Mucosa of stomach (tissue), 1 donor: ENCODE results near the gene STH.

Experiments
- H3K27me3 ChIP-seq: one replicate; pipeline ENCODE4 v1.7.0; 2013; ENCODE audit warnings: mild to moderate bottlenecking, low read length; ENCODE audit not compliant: control insufficient read depth, insufficient read depth
- H3K36me3 ChIP-seq: one replicate; pipeline ENCODE4 v1.7.0; 2013; ENCODE audit warnings: low read length; ENCODE audit not compliant: control insufficient read depth, insufficient read depth
- H3K4me1 ChIP-seq: one replicate; pipeline ENCODE4 v1.7.0; 2013; ENCODE audit warnings: mild to moderate bottlenecking, low read length; ENCODE audit not compliant: control insufficient read depth, insufficient read depth
- H3K4me3 ChIP-seq: one replicate; pipeline ENCODE4 v1.7.0; 2013; ENCODE audit warnings: low read length
- H3K9ac ChIP-seq: one replicate; pipeline ENCODE4 v1.7.0; 2013; ENCODE audit warnings: mild to moderate bottlenecking, low read length, moderate library complexity
- H3K9me3 ChIP-seq: one replicate; pipeline ENCODE4 v1.7.0; 2013; ENCODE audit warnings: mild to moderate bottlenecking, low read length, moderate library complexity; ENCODE audit not compliant: control insufficient read depth
- donor health status: Pancreatic carcinoma.

The STH gene

DNA sequence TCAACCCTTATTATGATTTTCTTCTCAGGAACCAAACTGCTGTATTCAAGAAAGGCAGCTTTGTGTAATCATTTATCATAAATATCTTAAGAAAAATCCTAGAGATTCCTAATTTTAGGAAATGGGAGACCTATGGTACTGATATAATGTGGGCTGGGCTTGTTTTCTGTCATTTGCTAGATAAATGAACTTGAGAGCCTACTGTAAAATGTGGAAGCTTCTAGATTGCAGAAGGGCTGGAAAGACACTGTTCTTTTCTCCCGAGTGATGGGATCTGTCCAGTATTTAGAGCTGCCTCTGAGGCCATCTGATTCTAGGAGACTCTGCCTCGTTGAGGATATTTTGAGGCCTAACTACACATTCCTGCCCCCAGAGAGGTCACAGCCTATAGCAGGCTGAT lies 19.9 kb upstream of the STH start:
- no peaks in the 10 kb centered on the region for H3K36me3 ChIP-seq
- H3K4me1 ChIP-seq, result no peaks in the 10 kb centered on the region
- peaks cover 7% of the 10 kb centered on the region for H3K27me3 ChIP-seq
- H3K9ac ChIP-seq, result no peak overlapping the region
- H3K4me3 ChIP-seq, result no peak overlapping the region
- H3K9me3 ChIP-seq, result no peaks in the 10 kb centered on the region

DNA sequence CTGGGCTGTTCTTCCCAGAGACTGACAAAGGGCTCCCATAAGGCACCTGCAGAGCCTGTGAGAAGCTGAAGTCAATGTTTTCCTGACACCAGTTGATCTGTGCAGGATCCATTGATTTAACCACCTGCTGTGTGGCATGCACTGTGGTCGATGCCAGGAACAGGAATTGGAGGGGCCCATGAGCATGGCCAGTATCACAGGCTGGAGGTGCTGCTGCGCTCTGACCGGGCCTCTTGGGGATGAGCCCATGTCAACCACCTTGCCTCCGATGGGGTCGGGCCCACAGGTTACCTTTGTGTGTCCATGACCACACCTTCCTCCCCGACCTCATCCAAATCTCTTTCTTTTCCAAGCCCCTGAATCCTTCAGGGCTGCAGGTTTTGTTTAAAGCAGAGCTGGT lies 18.2 kb upstream of the STH start:
- Histone ChIP-seq H3K9me3 (no peaks in the 10 kb centered on the region), H3K36me3 (no peaks in the 10 kb centered on the region), H3K9ac (no peak overlapping the region), H3K4me1 (no peaks in the 10 kb centered on the region), H3K27me3 (peaks cover 7% of the 10 kb centered on the region), H3K4me3 (no peak overlapping the region)

- Histone ChIP-seq H3K9ac (no peak overlapping the region), H3K36me3 (no peaks in the 10 kb centered on the region), H3K27me3 (peaks cover 7% of the 10 kb centered on the region), H3K9me3 (no peaks in the 10 kb centered on the region), H3K4me1 (no peaks in the 10 kb centered on the region), H3K4me3 (no peak overlapping the region)
Observed at GRCh38 chr17:45981306-45981705, 17.7 kb upstream of the STH start.

DNA sequence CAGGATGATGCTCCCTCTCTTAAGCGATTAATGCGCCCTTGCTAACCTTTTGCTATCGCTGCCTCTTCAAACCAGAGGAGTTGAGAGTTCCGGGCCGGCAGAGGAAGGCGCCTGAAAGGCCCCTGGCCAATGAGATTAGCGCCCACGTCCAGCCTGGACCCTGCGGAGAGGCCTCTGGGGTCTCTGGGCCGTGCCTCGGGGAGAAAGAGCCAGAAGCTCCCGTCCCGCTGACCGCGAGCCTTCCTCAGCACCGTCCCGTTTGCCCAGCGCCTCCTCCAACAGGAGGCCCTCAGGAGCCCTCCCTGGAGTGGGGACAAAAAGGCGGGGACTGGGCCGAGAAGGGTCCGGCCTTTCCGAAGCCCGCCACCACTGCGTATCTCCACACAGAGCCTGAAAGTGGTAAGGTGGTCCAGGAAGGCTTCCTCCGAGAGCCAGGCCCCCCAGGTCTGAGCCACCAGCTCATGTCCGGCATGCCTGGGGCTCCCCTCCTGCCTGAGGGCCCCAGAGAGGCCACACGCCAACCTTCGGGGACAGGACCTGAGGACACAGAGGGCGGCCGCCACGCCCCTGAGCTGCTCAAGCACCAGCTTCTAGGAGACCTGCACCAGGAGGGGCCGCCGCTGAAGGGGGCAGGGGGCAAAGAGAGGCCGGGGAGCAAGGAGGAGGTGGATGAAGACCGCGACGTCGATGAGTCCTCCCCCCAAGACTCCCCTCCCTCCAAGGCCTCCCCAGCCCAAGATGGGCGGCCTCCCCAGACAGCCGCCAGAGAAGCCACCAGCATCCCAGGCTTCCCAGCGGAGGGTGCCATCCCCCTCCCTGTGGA lies 16.0 kb upstream of the STH start:
- peaks cover 3% of the 10 kb centered on the region for H3K27me3 ChIP-seq
- no peaks in the 10 kb centered on the region for H3K4me1 ChIP-seq
- H3K4me3 ChIP-seq, result no peak overlapping the region
- H3K9me3 ChIP-seq, result no peaks in the 10 kb centered on the region
- no peak overlapping the region for H3K9ac ChIP-seq
- H3K36me3 ChIP-seq, result no peaks in the 10 kb centered on the region

- no peaks in the 10 kb centered on the region for H3K4me1 ChIP-seq
- H3K4me3 ChIP-seq, result no peak overlapping the region
- H3K9ac ChIP-seq, result no peak overlapping the region
- no peaks in the 10 kb centered on the region for H3K36me3 ChIP-seq
- no peaks in the 10 kb centered on the region for H3K9me3 ChIP-seq
- H3K27me3 ChIP-seq, result peaks cover 3% of the 10 kb centered on the region
Observed at GRCh38 chr17:45983614-45984310, 15.3 kb upstream of the STH start.

DNA sequence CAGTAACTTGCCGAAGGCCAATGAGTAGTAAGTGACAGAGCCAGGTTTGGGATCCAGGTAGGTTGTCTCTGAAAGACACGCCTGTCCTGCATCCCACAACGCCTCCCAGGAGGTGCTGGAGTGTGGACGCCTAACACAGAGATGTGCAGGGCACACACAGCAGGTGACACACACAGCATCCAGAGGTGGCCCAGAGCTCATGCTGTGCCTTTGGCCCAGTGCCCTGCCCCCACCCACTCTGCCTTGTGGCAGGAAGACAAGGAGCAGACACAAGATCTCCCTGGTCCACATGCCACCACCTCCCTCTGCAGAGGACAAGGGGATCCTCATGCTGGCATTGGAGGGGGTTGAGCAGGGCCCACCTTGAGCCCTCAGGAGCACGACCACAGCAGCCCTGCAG lies 14.7 kb upstream of the STH start:
- Histone ChIP-seq H3K27me3 (peaks cover 3% of the 10 kb centered on the region), H3K4me1 (no peaks in the 10 kb centered on the region), H3K4me3 (no peak overlapping the region), H3K9me3 (no peaks in the 10 kb centered on the region), H3K36me3 (no peaks in the 10 kb centered on the region), H3K9ac (no peak overlapping the region)

- Histone ChIP-seq H3K36me3 (no peaks in the 10 kb centered on the region), H3K9me3 (no peaks in the 10 kb centered on the region), H3K4me1 (no peaks in the 10 kb centered on the region), H3K27me3 (peaks cover 3% of the 10 kb centered on the region), H3K9ac (no peak overlapping the region), H3K4me3 (no peak overlapping the region)
Observed at GRCh38 chr17:45985447-45985846, 13.6 kb upstream of the STH start.

DNA sequence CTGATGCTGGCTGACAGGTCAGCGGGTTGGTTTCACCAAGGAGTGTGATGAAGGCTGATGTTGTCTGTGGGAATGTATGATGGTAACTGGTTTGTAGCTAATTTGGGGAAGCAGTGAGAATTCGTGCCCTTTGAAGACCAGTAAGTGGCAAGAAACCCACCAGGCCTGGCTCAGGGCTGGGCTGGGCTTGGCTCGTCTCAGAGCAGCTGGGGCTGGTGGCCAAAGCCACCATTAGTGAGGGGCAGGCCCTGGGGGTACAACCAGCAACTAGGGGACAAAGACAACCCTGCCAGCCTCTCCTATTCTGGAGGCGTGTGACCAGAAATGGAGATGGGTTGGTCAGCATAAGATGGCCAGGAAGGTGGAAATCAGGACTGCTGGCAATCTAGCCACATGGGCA lies 13.0 kb upstream of the STH start:
- H3K4me1 ChIP-seq, result no peaks in the 10 kb centered on the region
- H3K4me3 ChIP-seq, result no peak overlapping the region
- H3K36me3 ChIP-seq, result no peaks in the 10 kb centered on the region
- no peak overlapping the region for H3K9ac ChIP-seq
- H3K9me3 ChIP-seq, result no peaks in the 10 kb centered on the region
- no peaks in the 10 kb centered on the region for H3K27me3 ChIP-seq

- Histone ChIP-seq H3K9me3 (no peaks in the 10 kb centered on the region), H3K9ac (no peak overlapping the region), H3K36me3 (no peaks in the 10 kb centered on the region), H3K4me3 (no peak overlapping the region), H3K27me3 (no peaks in the 10 kb centered on the region), H3K4me1 (no peaks in the 10 kb centered on the region)
Observed at GRCh38 chr17:45987706-45988105, 11.3 kb upstream of the STH start.

GRCh38 chr17:45989759-45990158 lies 9.3 kb upstream of the STH start:
- Histone ChIP-seq H3K36me3 (no peaks in the 10 kb centered on the region), H3K9ac (no peak overlapping the region), H3K4me3 (no peak overlapping the region)

DNA sequence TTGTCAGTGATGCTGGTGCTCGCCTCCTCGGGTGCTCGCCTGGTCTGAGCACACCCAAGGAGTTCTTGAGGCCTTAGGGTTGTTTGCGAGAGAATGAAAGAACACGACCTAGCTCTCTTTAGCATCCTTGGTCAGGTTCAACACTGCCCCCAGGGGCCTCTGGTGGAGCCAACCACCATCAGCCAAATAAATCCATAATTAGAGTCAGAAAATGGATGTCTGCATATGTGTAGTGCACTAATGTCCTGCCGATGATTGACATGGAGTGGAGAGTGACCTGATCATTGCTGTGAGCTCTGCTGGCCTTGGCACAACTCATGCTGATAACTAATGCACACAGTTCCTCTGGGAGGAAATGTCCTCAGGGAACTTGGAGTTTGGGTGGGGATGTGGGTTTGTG lies 8.2 kb upstream of the STH start:
- no peaks in the 10 kb centered on the region for H3K9me3 ChIP-seq
- no peaks in the 10 kb centered on the region for H3K27me3 ChIP-seq
- no peaks in the 10 kb centered on the region for H3K4me1 ChIP-seq
- no peaks in the 10 kb centered on the region for H3K36me3 ChIP-seq
- no peak overlapping the region for H3K9ac ChIP-seq
- H3K4me3 ChIP-seq, result no peak overlapping the region

More at GRCh38 chr17:45989759-45990158, 9.3 kb upstream of the STH start:
- Histone ChIP-seq H3K9me3 (no peaks in the 10 kb centered on the region), H3K4me1 (no peaks in the 10 kb centered on the region), H3K27me3 (no peaks in the 10 kb centered on the region)

DNA sequence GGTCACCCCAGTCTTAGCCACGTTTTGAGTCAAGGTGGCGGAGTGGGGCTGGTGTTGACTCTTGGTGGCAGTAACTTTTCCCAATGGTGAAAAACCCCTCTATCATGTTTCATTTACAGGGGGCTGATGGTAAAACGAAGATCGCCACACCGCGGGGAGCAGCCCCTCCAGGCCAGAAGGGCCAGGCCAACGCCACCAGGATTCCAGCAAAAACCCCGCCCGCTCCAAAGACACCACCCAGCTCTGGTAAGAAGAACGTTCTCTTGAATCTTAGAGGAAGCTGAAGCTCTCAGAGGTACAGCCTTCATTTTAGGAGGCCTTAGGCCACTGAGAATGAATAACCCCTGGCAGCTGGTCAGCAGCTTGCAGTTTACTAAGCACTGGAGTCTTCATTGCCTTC lies 7.7 kb upstream of the STH start:
- Histone ChIP-seq H3K9ac (no peak overlapping the region), H3K9me3 (no peaks in the 10 kb centered on the region), H3K4me3 (no peak overlapping the region), H3K27me3 (no peaks in the 10 kb centered on the region), H3K4me1 (no peaks in the 10 kb centered on the region), H3K36me3 (no peaks in the 10 kb centered on the region)
